Breast epithelium (tissue), 3 donors: ENCODE measurements around the gene MXRA8.

Source experiments
- POLR2A ChIP-seq: fragments of 450-650 bp; IDR thresholded peaks from one replicate; pipeline ENCODE4 v1.6.1; 2016; ENCODE audit warnings: antibody characterized with exemption, mild to moderate bottlenecking, moderate library complexity
- TF ChIP-seq, protein P1 (sequence below), 3 donors: fragments of 450-650 bp; IDR thresholded peaks; one replicate each; pipeline ENCODE4 v1.5.1; 2016 to 2017; ENCODE audit warnings: antibody characterized with exemption in 3 of 3, mild to moderate bottlenecking in 3 of 3, moderate library complexity in 3 of 3

DNA sequence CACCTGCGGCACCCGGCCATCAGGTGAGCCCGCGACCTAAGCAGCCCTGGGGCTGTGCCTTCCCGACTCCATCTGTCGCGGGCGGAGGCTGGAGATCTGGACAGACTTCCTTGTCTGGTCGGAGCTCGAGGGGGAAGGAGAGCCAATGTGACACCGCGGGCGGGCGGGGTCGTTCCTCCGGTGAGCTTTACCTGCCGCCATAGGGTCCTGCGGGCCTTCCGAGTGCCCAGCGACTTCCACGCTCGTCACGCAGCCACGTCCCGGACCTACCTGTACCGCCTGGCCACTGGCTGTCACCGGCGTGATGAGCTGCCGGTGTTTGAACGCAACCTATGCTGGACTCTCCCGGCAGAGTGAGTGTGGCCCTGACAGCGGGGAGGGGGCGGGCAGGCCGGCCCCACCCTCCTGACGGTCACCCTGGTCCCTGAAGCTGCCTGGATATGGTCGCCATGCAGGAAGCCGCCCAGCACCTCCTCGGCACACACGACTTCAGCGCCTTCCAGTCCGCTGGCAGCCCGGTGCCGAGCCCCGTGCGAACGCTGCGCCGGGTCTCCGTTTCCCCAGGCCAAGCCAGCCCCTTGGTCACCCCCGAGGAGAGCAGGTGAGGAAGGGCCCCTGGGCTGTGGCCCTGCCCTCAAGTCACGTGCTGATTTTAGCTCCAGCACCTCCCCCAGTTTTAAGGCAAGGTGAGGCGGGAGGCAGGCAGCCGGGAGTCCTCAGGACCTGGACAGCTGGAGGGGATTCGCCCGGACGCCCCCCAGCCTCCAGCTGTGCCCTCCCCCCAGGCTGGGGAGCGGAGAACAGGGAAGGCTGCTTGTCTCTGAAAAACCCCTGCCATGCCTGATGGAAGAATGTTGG lies 48.9 kb downstream of the MXRA8 start:
- TF ChIP-seq, protein P1, sequence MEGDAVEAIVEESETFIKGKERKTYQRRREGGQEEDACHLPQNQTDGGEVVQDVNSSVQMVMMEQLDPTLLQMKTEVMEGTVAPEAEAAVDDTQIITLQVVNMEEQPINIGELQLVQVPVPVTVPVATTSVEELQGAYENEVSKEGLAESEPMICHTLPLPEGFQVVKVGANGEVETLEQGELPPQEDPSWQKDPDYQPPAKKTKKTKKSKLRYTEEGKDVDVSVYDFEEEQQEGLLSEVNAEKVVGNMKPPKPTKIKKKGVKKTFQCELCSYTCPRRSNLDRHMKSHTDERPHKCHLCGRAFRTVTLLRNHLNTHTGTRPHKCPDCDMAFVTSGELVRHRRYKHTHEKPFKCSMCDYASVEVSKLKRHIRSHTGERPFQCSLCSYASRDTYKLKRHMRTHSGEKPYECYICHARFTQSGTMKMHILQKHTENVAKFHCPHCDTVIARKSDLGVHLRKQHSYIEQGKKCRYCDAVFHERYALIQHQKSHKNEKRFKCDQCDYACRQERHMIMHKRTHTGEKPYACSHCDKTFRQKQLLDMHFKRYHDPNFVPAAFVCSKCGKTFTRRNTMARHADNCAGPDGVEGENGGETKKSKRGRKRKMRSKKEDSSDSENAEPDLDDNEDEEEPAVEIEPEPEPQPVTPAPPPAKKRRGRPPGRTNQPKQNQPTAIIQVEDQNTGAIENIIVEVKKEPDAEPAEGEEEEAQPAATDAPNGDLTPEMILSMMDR (IDR thresholded peaks at IDR 0.05): no peak
- TF ChIP-seq POLR2A: no peak
